ENCODE measurements around the gene GABBR1. TPM values are rescaled to one million over a fixed set of nuclear protein-coding genes. Genes with fewer than 3 reads are reported as not detected.

Gene GABBR1
- total RNA-seq, 4 donors from 2014 or later: 30.6 to 47.8 (median 40.6) TPM

GRCh38 chr6:29656157-29656556 lies 23.2 kb upstream of the GABBR1 start:
- peak overlapping the region; percentile 13 to 67 (median 43) for H3K27ac ChIP-seq (replicated peaks in 1 of 4)
- H3K27me3 ChIP-seq: no peaks in the 10 kb centered on the region
- intact Hi-C loops (cut with DNase I): loop anchor here (10.0 kb wide), 1 partner anchor 69 kb away; the partner anchor contains the start of gene HLA-F
- TF ChIP-seq EP300 (IDR thresholded peaks at IDR 0.05): no peak
- TF ChIP-seq CTCF (IDR thresholded peaks at IDR 0.05): no peak
- TF ChIP-seq POLR2A (IDR thresholded peaks at IDR 0.05; ENCODE audit: low read depth): no peak
- TF ChIP-seq POLR2AphosphoS5 (IDR thresholded peaks at IDR 0.05): no peak
- H3K4me1 ChIP-seq: peaks cover 21 to 35% (median 31%) of the 10 kb centered on the region in 4 donors
- DNase-seq (ENCODE audit: extremely low spot score): no peak
- no peaks in the 10 kb centered on the region for H3K36me3 ChIP-seq
- no peak overlapping the region for H3K4me3 ChIP-seq
- H3K9me3 ChIP-seq: no peaks in the 10 kb centered on the region
- 28% methylated on average over 2 of the region's 2 CpGs for WGBS

- peaks cover 21 to 35% (median 31%) of the 10 kb centered on the region in 4 donors for H3K4me1 ChIP-seq
- no peak overlapping the region for H3K4me3 ChIP-seq
- no peaks in the 10 kb centered on the region for H3K36me3 ChIP-seq
- H3K27me3 ChIP-seq: no peaks in the 10 kb centered on the region
- intact Hi-C loops (cut with DNase I): loop anchor here (10.0 kb wide), 1 partner anchor 69 kb away; the partner anchor contains the start of gene HLA-F
- H3K9me3 ChIP-seq: no peaks in the 10 kb centered on the region
- 52% methylated on average over 6 of the region's 6 CpGs for WGBS
- TF ChIP-seq EP300 (IDR thresholded peaks at IDR 0.05): no peak
- TF ChIP-seq POLR2AphosphoS5 (IDR thresholded peaks at IDR 0.05): no peak
- no peak for TF ChIP-seq CTCF (IDR thresholded peaks at IDR 0.05)
- no peak for TF ChIP-seq POLR2A (IDR thresholded peaks at IDR 0.05; ENCODE audit: low read depth)
- H3K27ac ChIP-seq (replicated peaks in 1 of 4): peak overlapping the region; percentile 13 to 67 (median 43)
- DNase-seq (ENCODE audit: extremely low spot score): no peak
Measured at GRCh38 chr6:29655658-29656057, 22.7 kb upstream of the GABBR1 start.

- no peaks in the 10 kb centered on the region for H3K9me3 ChIP-seq
- DNase-seq (ENCODE audit: extremely low spot score): no peak
- H3K36me3 ChIP-seq: no peaks in the 10 kb centered on the region
- TF ChIP-seq CTCF (IDR thresholded peaks at IDR 0.05) (peak; percentile 73 to 81 (median 78)), EP300 (IDR thresholded peaks at IDR 0.05) (no peak)
- intact Hi-C loops (cut with DNase I): loop anchor here (10.0 kb wide), 1 partner anchor 71 kb away; the partner anchor contains the start of gene HLA-F
- H3K4me3 ChIP-seq: no peak overlapping the region
- WGBS: 10% methylated on average over 8 of the region's 8 CpGs
- H3K27ac ChIP-seq (replicated peaks in 1 of 4): no peak overlapping the region
- H3K4me1 ChIP-seq: peaks cover 26 to 48% (median 40%) of the 10 kb centered on the region in 4 donors
- no peaks in the 10 kb centered on the region for H3K27me3 ChIP-seq
Measured at GRCh38 chr6:29653452-29654038, 20.6 kb upstream of the GABBR1 start.

- H3K36me3 ChIP-seq: no peaks in the 10 kb centered on the region
- peaks cover 26 to 48% (median 40%) of the 10 kb centered on the region in 4 donors for H3K4me1 ChIP-seq
- intact Hi-C loops (cut with DNase I): loop anchor here (10.0 kb wide), 1 partner anchor 73 kb away; the partner anchor contains the start of gene HLA-F
- H3K9me3 ChIP-seq: no peaks in the 10 kb centered on the region
- H3K4me3 ChIP-seq: no peak overlapping the region
- H3K27me3 ChIP-seq: no peaks in the 10 kb centered on the region
- TF ChIP-seq EP300 (IDR thresholded peaks at IDR 0.05) (no peak), POLR2AphosphoS5 (IDR thresholded peaks at IDR 0.05) (no peak), POLR2A (IDR thresholded peaks at IDR 0.05; ENCODE audit: low read depth) (no peak), CTCF (IDR thresholded peaks at IDR 0.05) (no peak)
- no peak overlapping the region for H3K27ac ChIP-seq (replicated peaks in 1 of 4)
- no peak for DNase-seq (ENCODE audit: extremely low spot score)
- 90% methylated on average over 10 of the region's 10 CpGs for WGBS
Measured at GRCh38 chr6:29652198-29652584, 19.2 kb upstream of the GABBR1 start.

Data from esophagus muscularis mucosa (tissue), 4 donors.